Panc1 (cell line): Measurements from ENCODE around the gene SIRT5. TPM values are rescaled to one million over a fixed set of nuclear protein-coding genes. Genes with fewer than 3 reads are reported as not detected.

Experiments used
- ATAC-seq: fragments of 200-7000 bp; cut with Tn5 transposase; 2 replicates; pipeline ENCODE4 v1.9.1; 2020; ENCODE audit warnings: mild to moderate bottlenecking, moderate library complexity
- BruUV-seq: library from RNA; stranded (reverse); fragments of 400-500 nt; replicated peaks from 2 replicates; lab custom pipeline; 2021; lab: Mats Ljungman, UMichigan
- CTCF ChIA-PET: fragments of 300-600 bp; sonication (Branson Sonifier 250); formaldehyde crosslinking; loops from one replicate; lab custom pipeline; 2022; ENCODE audit warnings: antibody characterized with exemption; lab: Charles Lee
- POLR2A ChIA-PET: fragments of 300-600 bp; sonication (Branson Sonifier 250); formaldehyde crosslinking; loops from one replicate; lab custom pipeline; 2022; ENCODE audit warnings: antibody characterized with exemption; lab: Charles Lee
- DNase-seq: peaks from one replicate; pipeline ENCODE4 v3.0.0-alpha.2; 2010; ENCODE audit warnings: low read depth, low spot score
- H3K27ac ChIP-seq: 2 replicates; pipeline ENCODE4 v1.5.1; 2011; ENCODE audit warnings: mild to moderate bottlenecking, low read length, inconsistent platforms
- H3K27me3 ChIP-seq: fragments of 200-500 bp; sonication (Bioruptor generic); 2 replicates; pipeline ENCODE4 v1.6.0; 2014; ENCODE audit warnings: low read length, inconsistent platforms; ENCODE audit not compliant: control insufficient read depth, insufficient read depth
- H3K36me3 ChIP-seq: fragments of 200-500 bp; sonication (Bioruptor generic); 2 replicates; pipeline ENCODE4 v1.5.1; 2014; ENCODE audit warnings: inconsistent platforms, mild to moderate bottlenecking, low read length, moderate library complexity; ENCODE audit not compliant: control insufficient read depth, insufficient read depth
- H3K4me1 ChIP-seq: 2 replicates; pipeline ENCODE4 v1.5.1; 2011; ENCODE audit warnings: inconsistent platforms, mild to moderate bottlenecking, low read length, moderate library complexity; ENCODE audit not compliant: control insufficient read depth, insufficient read depth
- H3K4me3 ChIP-seq, 2 experiments: 2 replicates each; pipeline ENCODE4 v1.5.1; 2011 to 2012; ENCODE audit warnings: low read depth in 2 of 2, low read length in 2 of 2, mild to moderate bottlenecking in 2 of 2, inconsistent platforms in 1 of 2, moderate library complexity in 1 of 2
- H3K9me3 ChIP-seq: fragments of 200-500 bp; sonication (Bioruptor generic); 2 replicates; pipeline ENCODE4 v1.5.1; 2014; ENCODE audit warnings: low read depth, mild to moderate bottlenecking, inconsistent platforms, low read length, moderate library complexity; ENCODE audit not compliant: control insufficient read depth, insufficient read depth
- CTCF ChIP-seq: fragments of 450-650 bp; IDR thresholded peaks from 2 replicates; pipeline ENCODE4 v1.5.1; 2017; ENCODE audit warnings: mild to moderate bottlenecking
- POLR2AphosphoS5 ChIP-seq: IDR thresholded peaks from 2 replicates; pipeline ENCODE4 v1.6.1; 2012; ENCODE audit warnings: mild to moderate bottlenecking, low read depth, low read length, moderate library complexity
- REST ChIP-seq, 2 experiments: IDR thresholded peaks; 2 replicates each; pipeline ENCODE4 v1.6.1; 2011 to 2012; ENCODE audit warnings: low read depth in 2 of 2, control low read depth in 1 of 2, low read length in 1 of 2, mild to moderate bottlenecking in 1 of 2, moderate library complexity in 1 of 2; ENCODE audit not compliant: insufficient read depth in 1 of 2
- SIN3A ChIP-seq: IDR thresholded peaks from 2 replicates; pipeline ENCODE4 v1.6.1; 2012; ENCODE audit warnings: low read depth, mild to moderate bottlenecking, low read length, moderate library complexity, borderline replicate concordance; ENCODE audit not compliant: insufficient read depth
- TCF7L2 ChIP-seq: IDR thresholded peaks from 2 replicates; pipeline ENCODE4 v1.6.1; 2011; ENCODE audit warnings: mild to moderate bottlenecking, low read depth, low read length, inconsistent platforms
- in situ Hi-C: cut with HindIII; loops from 2 replicates; pipeline ENCODE4 v1.10.0; 2016; ENCODE audit warnings: low sequenced_read_pairs, low pct_unique_long_range_greater_than_20kb
- intact Hi-C: fragments of 100-400 bp; cut with micrococcal nuclease; formaldehyde crosslinking; loops from one replicate; pipeline ENCODE4 v1.10.0; 2022; ENCODE audit not compliant: unreplicated experiment
- total RNA-seq: library from RNA; stranded (reverse); gene quantifications from one replicate; pipeline ENCODE4 v1.2.1, GENCODE V29; 2021; ENCODE audit not compliant: unreplicated experiment

SIRT5 gene
- total RNA-seq, 1 experiment from 2014 or later: 11.0 TPM

- in situ Hi-C loops: no loop called here
- ATAC-seq: no peak
Measured at GRCh38 chr6:13559251-13559650, 15.2 kb upstream of the SIRT5 start.

GRCh38 chr6:13559968-13560650, 14.3 kb upstream of the SIRT5 start:
- ATAC-seq (no peak), DNase-seq (no peak)
- no peak overlapping the region for H3K4me3 ChIP-seq
- no TSS peak for BruUV-seq
- H3K9me3 ChIP-seq: no peaks in the 10 kb centered on the region
- intact Hi-C loops: no loop called here
- TF ChIP-seq REST (IDR thresholded peaks at IDR 0.05; ENCODE audit: insufficient read depth in 1 of 2, low read depth in 2 of 2, low read length in 1 of 2) (no peak), SIN3A (no peak), POLR2AphosphoS5 (no peak)
- no peaks in the 10 kb centered on the region for H3K4me1 ChIP-seq
- H3K27ac ChIP-seq: no peak overlapping the region
- H3K36me3 ChIP-seq: no peaks in the 10 kb centered on the region
- in situ Hi-C loops: no loop called here
- no peaks in the 10 kb centered on the region; the same call in 1 of the 2 replicates for H3K27me3 ChIP-seq
- POLR2A ChIA-PET: interaction anchor here (0.6 kb wide), 1 partner anchor 14 kb away, joined by 3 read pairs; the partner anchor contains the start of gene SIRT5
- CTCF ChIA-PET: no interaction called here

More at GRCh38 chr6:13559251-13559650, 15.2 kb upstream of the SIRT5 start:
- ChIA-PET POLR2A (no interaction called here), CTCF (no interaction called here)
- intact Hi-C loops: no loop called here
- no peak for DNase-seq
- no TSS peak for BruUV-seq
- Histone ChIP-seq H3K36me3 (no peaks in the 10 kb centered on the region), H3K9me3 (no peaks in the 10 kb centered on the region), H3K27ac (no peak overlapping the region), H3K4me1 (no peaks in the 10 kb centered on the region), H3K27me3 (no peaks in the 10 kb centered on the region; the same call in 1 of the 2 replicates), H3K4me3 (no peak overlapping the region)
- TF ChIP-seq POLR2AphosphoS5 (no peak), SIN3A (no peak), CTCF (no peak), REST (IDR thresholded peaks at IDR 0.05; ENCODE audit: insufficient read depth in 1 of 2, low read depth in 2 of 2, low read length in 1 of 2) (no peak), TCF7L2 (no peak)
